ENCODE results near the gene CACNA1D.

GRCh38 chr3:53682807-53683206 is 188.4 kb downstream of the CACNA1D start:
- no peak for TF ChIP-seq POLR2A (IDR thresholded peaks at IDR 0.05; ENCODE audit: low read depth, low read length)
- TF ChIP-seq POLR2AphosphoS5 (IDR thresholded peaks at IDR 0.05; ENCODE audit: low read depth, low read length): no peak
- TF ChIP-seq TAF1 (IDR thresholded peaks at IDR 0.05; ENCODE audit: low read depth, low read length): no peak
- TF ChIP-seq SPI1 (IDR thresholded peaks at IDR 0.05; ENCODE audit: low read depth, low read length): no peak
- TF ChIP-seq POU2F2 (IDR thresholded peaks at IDR 0.05; ENCODE audit: low read depth, low read length): no peak
